Subcutaneous abdominal adipose tissue (tissue), 5 donors: Measurements from ENCODE around the gene EPHB2.

Experiments used
- H3K27ac ChIP-seq: one replicate; pipeline ENCODE4 v1.7.0; 2013; ENCODE audit warnings: low read depth, mild to moderate bottlenecking, inconsistent platforms, low read length, moderate library complexity
- H3K27me3 ChIP-seq, 5 donors: one replicate each; pipeline ENCODE4 v1.7.0; 2013; ENCODE audit warnings: low read length in 5 of 5, inconsistent platforms in 1 of 5; ENCODE audit not compliant: control insufficient read depth in 5 of 5, insufficient read depth in 4 of 5
- H3K36me3 ChIP-seq, 5 donors: one replicate each; pipeline ENCODE4 v1.7.0; 2013; ENCODE audit warnings: low read length in 5 of 5; ENCODE audit not compliant: control insufficient read depth in 5 of 5, insufficient read depth in 5 of 5
- H3K4me1 ChIP-seq, 5 donors: one replicate each; pipeline ENCODE4 v1.7.0; 2013; ENCODE audit warnings: low read length in 5 of 5, mild to moderate bottlenecking in 3 of 5, moderate library complexity in 1 of 5; ENCODE audit not compliant: control insufficient read depth in 5 of 5, insufficient read depth in 5 of 5
- H3K4me3 ChIP-seq, 5 donors: one replicate each; pipeline ENCODE4 v1.7.0; 2013; ENCODE audit warnings: low read length in 5 of 5, low read depth in 1 of 5
- H3K9ac ChIP-seq, 5 donors: one replicate each; pipeline ENCODE4 v1.7.0; 2013; ENCODE audit warnings: low read length in 5 of 5, mild to moderate bottlenecking in 4 of 5, moderate library complexity in 3 of 5
- H3K9me3 ChIP-seq, 5 donors: one replicate each; pipeline ENCODE4 v1.7.0; 2013; ENCODE audit warnings: low read length in 5 of 5; ENCODE audit not compliant: control insufficient read depth in 5 of 5
- donor health status: healthy.
- donor health status: healthy.
- donor health status: healthy.
- donor health status: healthy.
- donor health status: healthy.

Gene EPHB2

GRCh38 chr1:22776035-22776613, 65.5 kb downstream of the EPHB2 start:
- no peak overlapping the region for H3K4me3 ChIP-seq
- H3K27ac ChIP-seq = no peak overlapping the region
- peaks cover 6 to 42% (median 34%) of the 10 kb centered on the region in 5 donors for H3K4me1 ChIP-seq
- no peaks in the 10 kb centered on the region for H3K9me3 ChIP-seq
- H3K36me3 ChIP-seq = no peaks in the 10 kb centered on the region
- H3K9ac ChIP-seq = no peak overlapping the region
- H3K27me3 ChIP-seq = peaks cover 0 to 5% (median 0%) of the 10 kb centered on the region in 5 donors

GRCh38 chr1:22777388-22778057, 66.9 kb downstream of the EPHB2 start:
- no peak overlapping the region for H3K27ac ChIP-seq

DNA sequence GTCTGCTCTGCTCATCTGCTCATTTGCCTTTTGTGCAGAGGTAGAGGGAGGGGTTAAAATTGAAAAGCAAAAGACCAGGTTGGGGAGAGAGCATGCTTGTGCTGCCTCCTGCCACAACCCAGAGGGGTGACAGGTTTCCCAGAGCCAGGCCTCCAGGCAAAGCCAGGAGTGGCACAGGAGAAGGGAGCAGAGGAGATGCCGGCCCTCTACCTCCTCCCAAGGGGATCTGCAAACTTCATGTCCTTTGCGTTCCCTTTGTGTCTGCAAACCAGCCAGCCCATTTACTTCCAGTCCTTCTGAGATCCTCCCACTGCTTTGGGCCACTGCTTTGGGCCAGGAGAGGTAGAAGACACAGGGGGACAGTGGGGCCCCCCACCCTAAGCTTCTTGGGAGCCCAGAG, 67.8 kb downstream of the EPHB2 start:
- no peak overlapping the region for H3K9ac ChIP-seq
- no peak overlapping the region for H3K27ac ChIP-seq
- no peaks in the 10 kb centered on the region for H3K36me3 ChIP-seq
- H3K9me3 ChIP-seq = no peaks in the 10 kb centered on the region
- H3K4me3 ChIP-seq = no peak overlapping the region
- H3K27me3 ChIP-seq = peaks cover 0 to 5% (median 0%) of the 10 kb centered on the region in 5 donors
- peaks cover 6 to 41% (median 34%) of the 10 kb centered on the region in 5 donors for H3K4me1 ChIP-seq

More at GRCh38 chr1:22777388-22778057, 66.9 kb downstream of the EPHB2 start:
- peaks cover 0 to 5% (median 0%) of the 10 kb centered on the region in 5 donors for H3K27me3 ChIP-seq
- H3K36me3 ChIP-seq = no peaks in the 10 kb centered on the region
- no peak overlapping the region for H3K4me3 ChIP-seq
- peaks cover 6 to 42% (median 34%) of the 10 kb centered on the region in 5 donors for H3K4me1 ChIP-seq
- no peaks in the 10 kb centered on the region for H3K9me3 ChIP-seq
- H3K9ac ChIP-seq = no peak overlapping the region

DNA sequence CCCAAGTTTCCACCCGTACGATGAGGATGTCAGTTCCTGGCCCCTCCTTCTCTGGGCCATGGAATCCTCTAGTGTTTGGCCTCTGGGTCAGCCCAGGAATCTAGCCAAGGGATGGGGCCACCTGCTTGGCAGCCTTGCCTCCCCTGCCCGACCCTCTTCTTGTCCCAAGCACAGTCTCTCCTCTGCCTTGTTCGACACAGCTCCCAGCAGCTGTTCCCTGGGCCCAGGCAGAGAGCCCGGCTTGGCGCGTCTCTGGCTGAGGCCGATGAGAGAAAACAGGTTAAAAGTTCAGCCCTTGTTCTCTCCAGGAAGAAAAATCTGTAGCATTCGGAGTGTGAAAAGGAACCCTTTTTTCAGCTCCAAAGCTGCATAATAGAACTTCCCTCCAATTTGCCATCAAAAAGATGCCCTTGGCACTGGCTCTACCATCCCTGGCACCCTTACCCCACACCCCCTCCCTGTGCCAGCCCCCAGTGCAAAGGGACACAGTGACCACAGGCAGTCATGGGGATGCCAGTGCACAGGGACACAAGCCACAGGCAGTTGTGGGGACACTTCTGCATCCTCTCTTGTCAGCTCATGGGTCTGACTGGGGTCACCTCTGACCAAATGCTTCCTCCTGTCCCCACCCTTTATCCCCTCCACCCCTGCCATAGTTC, 68.4 kb downstream of the EPHB2 start:
- no peak overlapping the region for H3K27ac ChIP-seq
- H3K9ac ChIP-seq = no peak overlapping the region
- H3K9me3 ChIP-seq = no peaks in the 10 kb centered on the region
- H3K4me1 ChIP-seq = peaks cover 6 to 35% (median 30%) of the 10 kb centered on the region in 5 donors
- no peaks in the 10 kb centered on the region for H3K36me3 ChIP-seq
- no peak overlapping the region for H3K4me3 ChIP-seq
- H3K27me3 ChIP-seq = peaks cover 0 to 5% (median 0%) of the 10 kb centered on the region in 5 donors

GRCh38 chr1:22780696-22781095, 70.1 kb downstream of the EPHB2 start:
- Histone ChIP-seq H3K4me1 (peaks cover 2 to 28% (median 23%) of the 10 kb centered on the region in 5 donors), H3K27ac (no peak overlapping the region), H3K9me3 (no peaks in the 10 kb centered on the region), H3K9ac (no peak overlapping the region), H3K27me3 (peaks cover 0 to 5% (median 0%) of the 10 kb centered on the region in 5 donors), H3K36me3 (peaks cover 0 to 11% (median 5%) of the 10 kb centered on the region in 5 donors), H3K4me3 (no peak overlapping the region)

GRCh38 chr1:22781483-22781882, 70.8 kb downstream of the EPHB2 start:
- H3K27me3 ChIP-seq = peaks cover 0 to 5% (median 0%) of the 10 kb centered on the region in 5 donors
- H3K4me3 ChIP-seq = no peak overlapping the region
- H3K36me3 ChIP-seq = peaks cover 0 to 11% (median 5%) of the 10 kb centered on the region in 5 donors
- no peak overlapping the region for H3K9ac ChIP-seq
- no peaks in the 10 kb centered on the region for H3K9me3 ChIP-seq
- no peak overlapping the region for H3K27ac ChIP-seq
- H3K4me1 ChIP-seq = peaks cover 2 to 28% (median 23%) of the 10 kb centered on the region in 5 donors

GRCh38 chr1:22782406-22782805, 71.8 kb downstream of the EPHB2 start:
- no peak overlapping the region for H3K4me3 ChIP-seq
- no peaks in the 10 kb centered on the region for H3K9me3 ChIP-seq
- peaks cover 0 to 11% (median 5%) of the 10 kb centered on the region in 5 donors for H3K36me3 ChIP-seq
- peaks cover 2 to 22% (median 17%) of the 10 kb centered on the region in 5 donors for H3K4me1 ChIP-seq
- no peak overlapping the region for H3K27ac ChIP-seq
- H3K27me3 ChIP-seq = peaks cover 0 to 5% (median 0%) of the 10 kb centered on the region in 5 donors
- H3K9ac ChIP-seq = no peak overlapping the region

DNA sequence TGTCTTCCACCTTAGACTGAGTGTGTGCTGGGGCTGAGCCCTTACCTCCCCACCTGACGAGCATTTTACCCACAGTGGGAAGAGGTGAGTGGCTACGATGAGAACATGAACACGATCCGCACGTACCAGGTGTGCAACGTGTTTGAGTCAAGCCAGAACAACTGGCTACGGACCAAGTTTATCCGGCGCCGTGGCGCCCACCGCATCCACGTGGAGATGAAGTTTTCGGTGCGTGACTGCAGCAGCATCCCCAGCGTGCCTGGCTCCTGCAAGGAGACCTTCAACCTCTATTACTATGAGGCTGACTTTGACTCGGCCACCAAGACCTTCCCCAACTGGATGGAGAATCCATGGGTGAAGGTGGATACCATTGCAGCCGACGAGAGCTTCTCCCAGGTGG, 73.7 kb downstream of the EPHB2 start:
- H3K27ac ChIP-seq = no peak overlapping the region
- H3K9ac ChIP-seq = no peak overlapping the region
- H3K27me3 ChIP-seq = peaks cover 0 to 5% (median 0%) of the 10 kb centered on the region in 5 donors

DNA sequence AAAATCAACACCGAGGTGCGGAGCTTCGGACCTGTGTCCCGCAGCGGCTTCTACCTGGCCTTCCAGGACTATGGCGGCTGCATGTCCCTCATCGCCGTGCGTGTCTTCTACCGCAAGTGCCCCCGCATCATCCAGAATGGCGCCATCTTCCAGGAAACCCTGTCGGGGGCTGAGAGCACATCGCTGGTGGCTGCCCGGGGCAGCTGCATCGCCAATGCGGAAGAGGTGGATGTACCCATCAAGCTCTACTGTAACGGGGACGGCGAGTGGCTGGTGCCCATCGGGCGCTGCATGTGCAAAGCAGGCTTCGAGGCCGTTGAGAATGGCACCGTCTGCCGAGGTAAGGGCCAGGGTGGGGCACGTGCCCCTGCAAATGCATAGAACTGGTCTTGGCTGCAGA, 74.1 kb downstream of the EPHB2 start:
- H3K27ac ChIP-seq = no peak overlapping the region
- H3K36me3 ChIP-seq = peaks cover 0 to 11% (median 5%) of the 10 kb centered on the region in 5 donors
- peaks cover 0 to 3% (median 0%) of the 10 kb centered on the region in 5 donors for H3K27me3 ChIP-seq
- no peak overlapping the region for H3K4me3 ChIP-seq
- no peak overlapping the region for H3K9ac ChIP-seq
- H3K9me3 ChIP-seq = no peaks in the 10 kb centered on the region
- no peaks in the 10 kb centered on the region for H3K4me1 ChIP-seq

More for the DNA sequence above, 73.7 kb downstream of the EPHB2 start:
- no peaks in the 10 kb centered on the region for H3K9me3 ChIP-seq
- H3K4me3 ChIP-seq = no peak overlapping the region
- H3K4me1 ChIP-seq = peaks cover 0 to 3% (median 1%) of the 10 kb centered on the region in 5 donors
- H3K36me3 ChIP-seq = peaks cover 0 to 11% (median 5%) of the 10 kb centered on the region in 5 donors

- Histone ChIP-seq H3K9ac (no peak overlapping the region), H3K27me3 (peaks cover 0 to 3% (median 0%) of the 10 kb centered on the region in 5 donors), H3K27ac (no peak overlapping the region), H3K4me3 (no peak overlapping the region), H3K36me3 (peaks cover 0 to 11% (median 5%) of the 10 kb centered on the region in 5 donors), H3K4me1 (no peaks in the 10 kb centered on the region), H3K9me3 (no peaks in the 10 kb centered on the region)
Observed at GRCh38 chr1:22786101-22786500, 75.5 kb downstream of the EPHB2 start.
